ENCODE measurements around the gene ST6GAL1.

Gene ST6GAL1

DNA sequence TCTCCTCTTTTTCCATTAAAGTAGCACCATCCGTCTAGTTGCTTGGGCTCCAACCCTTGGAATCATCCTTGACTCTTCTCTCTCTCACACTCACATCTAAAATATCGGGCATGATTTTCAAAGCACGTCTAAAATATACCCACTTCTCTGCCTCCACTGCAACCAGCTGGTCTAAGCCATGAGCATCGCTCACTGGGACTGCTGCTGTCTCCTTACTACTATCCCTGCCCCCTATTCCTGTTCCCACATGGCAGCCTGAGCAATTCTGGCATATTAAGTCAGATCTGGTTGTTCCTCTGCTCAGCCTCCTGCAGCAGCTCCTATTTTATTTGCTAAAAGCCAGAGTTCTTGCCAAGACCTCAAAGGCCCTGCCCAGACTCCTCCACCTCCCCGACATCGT, 53.7 kb downstream of the ST6GAL1 start:
- TF ChIP-seq ZNF274 (IDR thresholded peaks at IDR 0.05; ENCODE audit: low read depth, low read length): no peak
- TF ChIP-seq YY1 (IDR thresholded peaks at IDR 0.05; ENCODE audit: insufficient read depth, insufficient read length): no peak
- TF ChIP-seq SUZ12 (IDR thresholded peaks at IDR 0.05; ENCODE audit: extremely low read depth, insufficient read depth, insufficient read length): no peak
- peaks cover 3% of the 10 kb centered on the region for H3K4me1 ChIP-seq (ENCODE audit: insufficient read depth, insufficient read length)
- peaks cover 16% of the 10 kb centered on the region for H3K36me3 ChIP-seq (ENCODE audit: insufficient read depth, insufficient read length, low read length)
- H3K9ac ChIP-seq (ENCODE audit: insufficient read length, low read depth): no peak overlapping the region
- no peak for DNase-seq (ENCODE audit: low read depth, low spot score)
- no peak overlapping the region for H3K4me3 ChIP-seq (ENCODE audit: insufficient read length, low read depth)
- no peaks in the 10 kb centered on the region for H3K27me3 ChIP-seq (ENCODE audit: insufficient read depth, insufficient read length)
- no peaks in the 10 kb centered on the region for H3K9me3 ChIP-seq (ENCODE audit: insufficient read depth, low read length)

- Histone ChIP-seq H3K36me3 (ENCODE audit: insufficient read depth, insufficient read length, low read length) (peaks cover 7% of the 10 kb centered on the region), H3K9me3 (ENCODE audit: insufficient read depth, low read length) (no peaks in the 10 kb centered on the region), H3K27me3 (ENCODE audit: insufficient read depth, insufficient read length) (no peaks in the 10 kb centered on the region), H3K9ac (ENCODE audit: insufficient read length, low read depth) (no peak overlapping the region), H3K4me3 (ENCODE audit: insufficient read length, low read depth) (no peak overlapping the region), H3K4me1 (ENCODE audit: insufficient read depth, insufficient read length) (no peaks in the 10 kb centered on the region)
- DNase-seq (ENCODE audit: low read depth, low spot score): no peak
- TF ChIP-seq ZNF274 (IDR thresholded peaks at IDR 0.05; ENCODE audit: low read depth, low read length) (no peak), YY1 (IDR thresholded peaks at IDR 0.05; ENCODE audit: insufficient read depth, insufficient read length) (no peak), SUZ12 (IDR thresholded peaks at IDR 0.05; ENCODE audit: extremely low read depth, insufficient read depth, insufficient read length) (no peak)
These were observed 55.5 kb downstream of the ST6GAL1 start for GRCh38 chr3:186985661-186986364.

- TF ChIP-seq ZNF274 (IDR thresholded peaks at IDR 0.05; ENCODE audit: low read depth, low read length) (no peak), SUZ12 (IDR thresholded peaks at IDR 0.05; ENCODE audit: extremely low read depth, insufficient read depth, insufficient read length) (no peak), YY1 (IDR thresholded peaks at IDR 0.05; ENCODE audit: insufficient read depth, insufficient read length) (no peak)
- Histone ChIP-seq H3K27me3 (ENCODE audit: insufficient read depth, insufficient read length) (no peaks in the 10 kb centered on the region), H3K36me3 (ENCODE audit: insufficient read depth, insufficient read length, low read length) (peaks cover 11% of the 10 kb centered on the region), H3K4me1 (ENCODE audit: insufficient read depth, insufficient read length) (no peaks in the 10 kb centered on the region), H3K9me3 (ENCODE audit: insufficient read depth, low read length) (no peaks in the 10 kb centered on the region), H3K4me3 (ENCODE audit: insufficient read length, low read depth) (no peak overlapping the region), H3K9ac (ENCODE audit: insufficient read length, low read depth) (no peak overlapping the region)
- DNase-seq (ENCODE audit: low read depth, low spot score): no peak
These were observed 56.1 kb downstream of the ST6GAL1 start for GRCh38 chr3:186986406-186986805.

GRCh38 chr3:186986816-186987215, 56.5 kb downstream of the ST6GAL1 start:
- Histone ChIP-seq H3K9me3 (ENCODE audit: insufficient read depth, low read length) (no peaks in the 10 kb centered on the region), H3K36me3 (ENCODE audit: insufficient read depth, insufficient read length, low read length) (peaks cover 15% of the 10 kb centered on the region), H3K27me3 (ENCODE audit: insufficient read depth, insufficient read length) (no peaks in the 10 kb centered on the region), H3K9ac (ENCODE audit: insufficient read length, low read depth) (no peak overlapping the region), H3K4me1 (ENCODE audit: insufficient read depth, insufficient read length) (no peaks in the 10 kb centered on the region), H3K4me3 (ENCODE audit: insufficient read length, low read depth) (no peak overlapping the region)
- no peak for TF ChIP-seq YY1 (IDR thresholded peaks at IDR 0.05; ENCODE audit: insufficient read depth, insufficient read length)
- no peak for TF ChIP-seq SUZ12 (IDR thresholded peaks at IDR 0.05; ENCODE audit: extremely low read depth, insufficient read depth, insufficient read length)
- no peak for TF ChIP-seq ZNF274 (IDR thresholded peaks at IDR 0.05; ENCODE audit: low read depth, low read length)
- no peak for DNase-seq (ENCODE audit: low read depth, low spot score)

DNA sequence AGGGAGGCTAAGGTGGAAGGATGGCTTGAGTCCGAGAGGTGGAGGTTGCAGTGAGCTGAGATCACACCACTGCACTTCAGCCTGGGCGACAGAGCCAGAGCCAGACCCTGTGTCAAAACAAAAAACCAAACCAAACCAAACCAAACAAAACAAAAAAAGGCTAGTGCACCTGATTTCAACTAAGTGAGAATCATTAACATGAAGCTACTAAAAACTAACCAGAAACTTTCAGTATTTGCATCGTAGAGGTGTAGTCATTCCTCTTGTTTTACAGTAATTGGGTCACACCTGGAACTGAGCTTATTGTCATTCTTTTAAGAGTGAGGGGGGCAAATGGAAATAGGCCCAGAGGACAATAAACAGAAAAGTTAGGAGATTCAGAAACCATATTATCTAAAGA, 58.5 kb downstream of the ST6GAL1 start:
- TF ChIP-seq YY1 (IDR thresholded peaks at IDR 0.05; ENCODE audit: insufficient read depth, insufficient read length): no peak
- H3K36me3 ChIP-seq (ENCODE audit: insufficient read depth, insufficient read length, low read length): peaks cover 12% of the 10 kb centered on the region
- no peak for DNase-seq (ENCODE audit: low read depth, low spot score)
- no peaks in the 10 kb centered on the region for H3K4me1 ChIP-seq (ENCODE audit: insufficient read depth, insufficient read length)
- no peaks in the 10 kb centered on the region for H3K9me3 ChIP-seq (ENCODE audit: insufficient read depth, low read length)
- H3K27me3 ChIP-seq (ENCODE audit: insufficient read depth, insufficient read length): no peaks in the 10 kb centered on the region
- H3K9ac ChIP-seq (ENCODE audit: insufficient read length, low read depth): no peak overlapping the region
- no peak overlapping the region for H3K4me3 ChIP-seq (ENCODE audit: insufficient read length, low read depth)

GRCh38 chr3:186989429-186989828, 59.1 kb downstream of the ST6GAL1 start:
- no peak overlapping the region for H3K9ac ChIP-seq (ENCODE audit: insufficient read length, low read depth)
- H3K27me3 ChIP-seq (ENCODE audit: insufficient read depth, insufficient read length): no peaks in the 10 kb centered on the region
- DNase-seq (ENCODE audit: low read depth, low spot score): no peak
- TF ChIP-seq YY1 (IDR thresholded peaks at IDR 0.05; ENCODE audit: insufficient read depth, insufficient read length) (no peak), ZNF274 (IDR thresholded peaks at IDR 0.05; ENCODE audit: low read depth, low read length) (no peak)
- H3K4me3 ChIP-seq (ENCODE audit: insufficient read length, low read depth): no peak overlapping the region
- H3K4me1 ChIP-seq (ENCODE audit: insufficient read depth, insufficient read length): no peaks in the 10 kb centered on the region
- peaks cover 12% of the 10 kb centered on the region for H3K36me3 ChIP-seq (ENCODE audit: insufficient read depth, insufficient read length, low read length)
- H3K9me3 ChIP-seq (ENCODE audit: insufficient read depth, low read length): no peaks in the 10 kb centered on the region

DNA sequence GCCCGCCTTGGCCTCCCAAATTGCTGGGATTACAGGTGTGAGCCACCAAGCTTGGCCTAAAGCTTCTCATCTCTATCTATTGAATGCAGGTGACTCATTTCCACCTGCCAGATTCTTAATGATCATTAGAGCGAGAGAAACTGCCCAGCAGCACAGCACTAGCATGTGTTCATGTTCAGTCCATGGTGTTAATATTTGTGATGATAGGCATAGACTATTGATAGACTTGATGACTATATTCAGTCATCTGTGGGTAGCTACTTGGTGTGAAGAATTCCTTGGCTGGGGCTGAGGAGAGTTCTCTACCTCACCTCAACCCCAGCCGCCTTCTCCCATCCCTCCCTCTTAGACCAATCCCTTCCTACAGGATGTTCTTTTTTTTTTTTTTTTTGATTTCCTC, 60.0 kb downstream of the ST6GAL1 start:
- Histone ChIP-seq H3K4me3 (ENCODE audit: insufficient read length, low read depth) (no peak overlapping the region), H3K27me3 (ENCODE audit: insufficient read depth, insufficient read length) (no peaks in the 10 kb centered on the region), H3K9me3 (ENCODE audit: insufficient read depth, low read length) (no peaks in the 10 kb centered on the region), H3K4me1 (ENCODE audit: insufficient read depth, insufficient read length) (no peaks in the 10 kb centered on the region), H3K36me3 (ENCODE audit: insufficient read depth, insufficient read length, low read length) (peaks cover 12% of the 10 kb centered on the region), H3K9ac (ENCODE audit: insufficient read length, low read depth) (no peak overlapping the region)
- TF ChIP-seq SUZ12 (IDR thresholded peaks at IDR 0.05; ENCODE audit: extremely low read depth, insufficient read depth, insufficient read length) (no peak), ZNF274 (IDR thresholded peaks at IDR 0.05; ENCODE audit: low read depth, low read length) (no peak), YY1 (IDR thresholded peaks at IDR 0.05; ENCODE audit: insufficient read depth, insufficient read length) (no peak)
- no peak for DNase-seq (ENCODE audit: low read depth, low spot score)
